ENCODE results near the gene SLC38A3.
A peak's percentile ranks its signal among the peaks of the same experiment; 100 is the strongest.

SLC38A3 gene

GRCh38 chr3:50169232-50169832, 35.7 kb upstream of the SLC38A3 start:
- no peak overlapping the region for H2AFZ ChIP-seq (ENCODE audit: low read length)
- H4K91ac ChIP-seq (ENCODE audit: low read depth, low read length, poor library complexity), result no peak overlapping the region
- no peak overlapping the region for H3K23ac ChIP-seq (ENCODE audit: low read depth, low read length, poor library complexity)
- peak overlapping the region; percentile 84 for H3K18ac ChIP-seq (ENCODE audit: low read length)
- peaks cover 0 to 4% (median 0%) of the 10 kb centered on the region in 3 experiments for H3K27me3 ChIP-seq (ENCODE audit: control insufficient read depth in 3 of 3, insufficient read depth in 3 of 3, low read depth in 1 of 3, low read length in 3 of 3)
- H3K4me2 ChIP-seq (ENCODE audit: insufficient read depth, low read length, poor library complexity, severe bottlenecking), result peak overlapping the region; percentile 34
- H2BK5ac ChIP-seq (ENCODE audit: low read length), result peak overlapping the region; percentile 95
- H3K9me3 ChIP-seq (replicated peaks in 1 of 2; ENCODE audit: control insufficient read depth in 2 of 2, insufficient read depth in 1 of 2, low read depth in 1 of 2, low read length in 2 of 2), result no peaks in the 10 kb centered on the region
- H2BK12ac ChIP-seq (ENCODE audit: low read length), result peak overlapping the region; percentile 48
- WGBS, 2 donors (ENCODE audit: extremely low coverage in 2 of 2, insufficient read length in 2 of 2, insufficient replicate concordance in 1 of 2), result no CpG with 5 or more reads among the region's 11 CpGs
- H3K9ac ChIP-seq (ENCODE audit: low read depth, low read length, poor library complexity), result no peak overlapping the region
- peak overlapping the region; percentile 94 for H2AK5ac ChIP-seq (ENCODE audit: low read depth, low read length)
- no peak overlapping the region for H4K8ac ChIP-seq (ENCODE audit: low read depth, low read length)
- peaks cover 26% of the 10 kb centered on the region for H3K79me1 ChIP-seq (ENCODE audit: low read depth, low read length)
- H2BK120ac ChIP-seq (ENCODE audit: low read depth, low read length), result peak overlapping the region; percentile 35
- H3K27ac ChIP-seq (replicated peaks; ENCODE audit: low read length), result peak overlapping the region; percentile 89
- peaks cover 0 to 15% of the 10 kb centered on the region in 2 donors for H3K36me3 ChIP-seq (replicated peaks in 1 of 2; ENCODE audit: control insufficient read depth in 2 of 2, insufficient read depth in 2 of 2, low read length in 2 of 2)
- H3K14ac ChIP-seq (ENCODE audit: low read length), result no peak overlapping the region
- no peak for DNase-seq (ENCODE audit: low spot score)
- H3K4me1 ChIP-seq (ENCODE audit: control insufficient read depth in 2 of 2, insufficient read depth in 1 of 2, low read depth in 1 of 2, low read length in 2 of 2), result peaks cover 43 to 66% of the 10 kb centered on the region in 2 donors
- peak overlapping the region; percentile 19 for H2BK15ac ChIP-seq (ENCODE audit: low read length)
- peak overlapping the region; percentile 7 for H3K4ac ChIP-seq (ENCODE audit: low read length)
- H3K4me3 ChIP-seq (ENCODE audit: low read length in 2 of 2), result no peak overlapping the region

- Histone ChIP-seq H2AK5ac (ENCODE audit: low read depth, low read length) (peak overlapping the region; percentile 94), H2BK120ac (ENCODE audit: low read depth, low read length) (peak overlapping the region; percentile 35), H3K4ac (ENCODE audit: low read length) (peak overlapping the region; percentile 4), H2BK5ac (ENCODE audit: low read length) (peak overlapping the region; percentile 95), H3K9me3 (replicated peaks in 1 of 2; ENCODE audit: control insufficient read depth in 2 of 2, insufficient read depth in 1 of 2, low read depth in 1 of 2, low read length in 2 of 2) (no peaks in the 10 kb centered on the region), H4K91ac (ENCODE audit: low read depth, low read length, poor library complexity) (no peak overlapping the region), H2AFZ (ENCODE audit: low read length) (no peak overlapping the region), H3K14ac (ENCODE audit: low read length) (no peak overlapping the region), H2BK15ac (ENCODE audit: low read length) (peak overlapping the region; percentile 19), H3K36me3 (replicated peaks in 1 of 2; ENCODE audit: control insufficient read depth in 2 of 2, insufficient read depth in 2 of 2, low read length in 2 of 2) (peaks cover 0 to 15% of the 10 kb centered on the region in 2 donors), H3K23ac (ENCODE audit: low read depth, low read length, poor library complexity) (no peak overlapping the region), H3K4me2 (ENCODE audit: insufficient read depth, low read length, poor library complexity, severe bottlenecking) (no peak overlapping the region), H2BK12ac (ENCODE audit: low read length) (peak overlapping the region; percentile 48), H3K4me3 (ENCODE audit: low read length in 2 of 2) (no peak overlapping the region), H3K18ac (ENCODE audit: low read length) (peak overlapping the region; percentile 84), H3K27me3 (ENCODE audit: control insufficient read depth in 3 of 3, insufficient read depth in 3 of 3, low read depth in 1 of 3, low read length in 3 of 3) (no peaks in the 10 kb centered on the region), H3K4me1 (ENCODE audit: control insufficient read depth in 2 of 2, insufficient read depth in 1 of 2, low read depth in 1 of 2, low read length in 2 of 2) (peaks cover 43 to 61% of the 10 kb centered on the region in 2 donors), H3K27ac (replicated peaks; ENCODE audit: low read length) (no peak overlapping the region), H3K9ac (ENCODE audit: low read depth, low read length, poor library complexity) (no peak overlapping the region), H3K79me1 (ENCODE audit: low read depth, low read length) (peaks cover 26% of the 10 kb centered on the region), H4K8ac (ENCODE audit: low read depth, low read length) (no peak overlapping the region)
- no peak for DNase-seq (ENCODE audit: low spot score)
- no CpG with 5 or more reads among the region's 1 CpG for WGBS, 2 donors (ENCODE audit: extremely low coverage in 2 of 2, insufficient read length in 2 of 2, insufficient replicate concordance in 1 of 2)
Observed at GRCh38 chr3:50169858-50170257, 35.2 kb upstream of the SLC38A3 start.

- no peak overlapping the region for H3K9ac ChIP-seq (ENCODE audit: low read depth, low read length, poor library complexity)
- H3K27me3 ChIP-seq (ENCODE audit: control insufficient read depth in 3 of 3, insufficient read depth in 3 of 3, low read depth in 1 of 3, low read length in 3 of 3), result no peaks in the 10 kb centered on the region
- WGBS, 2 donors (ENCODE audit: extremely low coverage in 2 of 2, insufficient read length in 2 of 2, insufficient replicate concordance in 1 of 2), result no CpG with 5 or more reads among the region's 10 CpGs
- peak overlapping the region; percentile 26 for H4K91ac ChIP-seq (ENCODE audit: low read depth, low read length, poor library complexity)
- peak overlapping the region; percentile 7 for H2BK15ac ChIP-seq (ENCODE audit: low read length)
- H3K9me3 ChIP-seq (replicated peaks in 1 of 2; ENCODE audit: control insufficient read depth in 2 of 2, insufficient read depth in 1 of 2, low read depth in 1 of 2, low read length in 2 of 2), result peaks cover 0 to 2% of the 10 kb centered on the region in 2 donors
- H3K4me2 ChIP-seq (ENCODE audit: insufficient read depth, low read length, poor library complexity, severe bottlenecking), result no peak overlapping the region
- no peak overlapping the region for H2BK5ac ChIP-seq (ENCODE audit: low read length)
- H3K4me3 ChIP-seq (ENCODE audit: low read length in 2 of 2), result no peak overlapping the region
- peak overlapping the region; percentile 17 for H2BK120ac ChIP-seq (ENCODE audit: low read depth, low read length)
- H3K36me3 ChIP-seq (replicated peaks in 1 of 2; ENCODE audit: control insufficient read depth in 2 of 2, insufficient read depth in 2 of 2, low read length in 2 of 2), result peaks cover 0 to 19% of the 10 kb centered on the region in 2 donors
- H4K8ac ChIP-seq (ENCODE audit: low read depth, low read length), result no peak overlapping the region
- peak overlapping the region; percentile 94 for H2AK5ac ChIP-seq (ENCODE audit: low read depth, low read length)
- H3K14ac ChIP-seq (ENCODE audit: low read length), result peak overlapping the region; percentile 32
- H3K27ac ChIP-seq (replicated peaks; ENCODE audit: low read length), result no peak overlapping the region
- no peak for DNase-seq (ENCODE audit: low spot score)
- peaks cover 30% of the 10 kb centered on the region for H3K79me1 ChIP-seq (ENCODE audit: low read depth, low read length)
- H3K18ac ChIP-seq (ENCODE audit: low read length), result peak overlapping the region; percentile 84
- H3K23ac ChIP-seq (ENCODE audit: low read depth, low read length, poor library complexity), result peak overlapping the region; percentile 8
- no peak overlapping the region for H2AFZ ChIP-seq (ENCODE audit: low read length)
- no peak overlapping the region for H2BK12ac ChIP-seq (ENCODE audit: low read length)
- peak overlapping the region; percentile 13 for H3K4ac ChIP-seq (ENCODE audit: low read length)
- peaks cover 39 to 52% of the 10 kb centered on the region in 2 donors for H3K4me1 ChIP-seq (ENCODE audit: control insufficient read depth in 2 of 2, insufficient read depth in 1 of 2, low read depth in 1 of 2, low read length in 2 of 2)
Observed at GRCh38 chr3:50170689-50171088, 34.4 kb upstream of the SLC38A3 start.

GRCh38 chr3:50171540-50172301, 33.4 kb upstream of the SLC38A3 start:
- Histone ChIP-seq H2BK5ac (ENCODE audit: low read length) (peak overlapping the region; percentile 19), H2AK5ac (ENCODE audit: low read depth, low read length) (peak overlapping the region; percentile 77), H3K27ac (replicated peaks; ENCODE audit: low read length) (no peak overlapping the region), H3K9me3 (replicated peaks in 1 of 2; ENCODE audit: control insufficient read depth in 2 of 2, insufficient read depth in 1 of 2, low read depth in 1 of 2, low read length in 2 of 2) (peaks cover 0 to 2% of the 10 kb centered on the region in 2 donors), H2BK15ac (ENCODE audit: low read length) (no peak overlapping the region), H3K4ac (ENCODE audit: low read length) (no peak overlapping the region), H3K18ac (ENCODE audit: low read length) (peak overlapping the region; percentile 90), H3K4me2 (ENCODE audit: insufficient read depth, low read length, poor library complexity, severe bottlenecking) (no peak overlapping the region), H3K4me1 (ENCODE audit: control insufficient read depth in 2 of 2, insufficient read depth in 1 of 2, low read depth in 1 of 2, low read length in 2 of 2) (peaks cover 30 to 43% of the 10 kb centered on the region in 2 donors), H3K27me3 (ENCODE audit: control insufficient read depth in 3 of 3, insufficient read depth in 3 of 3, low read depth in 1 of 3, low read length in 3 of 3) (no peaks in the 10 kb centered on the region), H3K14ac (ENCODE audit: low read length) (peak overlapping the region; percentile 49), H4K8ac (ENCODE audit: low read depth, low read length) (no peak overlapping the region), H2BK120ac (ENCODE audit: low read depth, low read length) (no peak overlapping the region), H3K36me3 (replicated peaks in 1 of 2; ENCODE audit: control insufficient read depth in 2 of 2, insufficient read depth in 2 of 2, low read length in 2 of 2) (peaks cover 0 to 28% of the 10 kb centered on the region in 2 donors), H3K23ac (ENCODE audit: low read depth, low read length, poor library complexity) (no peak overlapping the region), H2BK12ac (ENCODE audit: low read length) (peak overlapping the region; percentile 59), H3K9ac (ENCODE audit: low read depth, low read length, poor library complexity) (peak overlapping the region; percentile 9), H4K91ac (ENCODE audit: low read depth, low read length, poor library complexity) (no peak overlapping the region), H3K79me1 (ENCODE audit: low read depth, low read length) (peaks cover 32% of the 10 kb centered on the region), H3K4me3 (ENCODE audit: low read length in 2 of 2) (no peak overlapping the region), H2AFZ (ENCODE audit: low read length) (no peak overlapping the region)
- DNase-seq (ENCODE audit: low spot score), result no peak
- WGBS, 2 donors (ENCODE audit: extremely low coverage in 2 of 2, insufficient read length in 2 of 2, insufficient replicate concordance in 1 of 2), result no CpG with 5 or more reads among the region's 21 CpGs
